Hematopoietic multipotent progenitor cell treated with erythropoietin and hydrocortisone succinate and interleukin-3 and kit ligand, for 4 days (in vitro differentiated cells): ENCODE data around the gene OR6S1.
"Not testable (repeated sequence)": the region's sequence is repeated elsewhere in the genome, so short reads cannot be mapped to it uniquely, and the experiment has no call there.

Experiments
- DNase-seq: peaks from one replicate; pipeline ENCODE4 v3.0.0-alpha.2; 2015

The OR6S1 gene

DNA sequence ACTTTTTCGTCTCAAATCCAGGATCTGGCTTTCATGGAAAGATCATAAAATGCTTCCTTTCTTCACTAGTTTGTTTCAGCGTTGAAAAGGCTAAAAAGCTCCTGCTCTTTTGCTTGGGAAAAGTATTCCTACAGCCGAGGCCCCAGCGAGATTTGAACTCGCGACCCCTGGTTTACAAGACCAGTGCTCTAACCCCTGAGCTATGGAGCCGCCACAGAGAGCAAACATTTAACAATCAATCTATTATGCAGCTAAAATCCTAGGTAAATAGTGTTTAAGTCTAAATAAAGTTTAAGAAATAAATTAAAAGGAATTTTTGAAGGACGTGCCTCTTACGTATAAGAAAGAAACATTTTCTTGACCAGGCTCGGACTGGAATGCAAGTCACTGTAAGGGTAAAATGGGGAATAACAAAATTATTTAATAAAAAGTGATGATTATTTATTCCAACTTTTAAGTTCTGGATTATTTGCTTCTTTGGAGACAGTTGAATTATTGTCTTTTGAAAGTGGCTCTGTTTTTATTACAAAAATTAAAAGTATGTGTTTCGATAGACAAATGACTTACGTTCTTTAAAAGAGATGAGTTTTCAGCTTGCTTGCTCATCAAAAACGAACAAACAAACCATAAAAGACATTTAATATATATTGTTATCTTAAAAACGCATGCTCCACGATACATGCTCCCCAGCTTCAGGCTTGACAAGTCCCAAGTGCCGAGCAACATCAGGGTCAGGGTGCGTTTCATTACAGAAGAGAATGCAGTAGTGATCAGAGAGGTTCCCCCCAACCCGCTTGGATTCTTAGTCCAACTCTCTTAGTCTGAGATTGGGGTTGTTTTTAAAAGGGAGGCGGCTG, 10.2 kb downstream of the OR6S1 start:
- peak; percentile 87 for DNase-seq

DNA sequence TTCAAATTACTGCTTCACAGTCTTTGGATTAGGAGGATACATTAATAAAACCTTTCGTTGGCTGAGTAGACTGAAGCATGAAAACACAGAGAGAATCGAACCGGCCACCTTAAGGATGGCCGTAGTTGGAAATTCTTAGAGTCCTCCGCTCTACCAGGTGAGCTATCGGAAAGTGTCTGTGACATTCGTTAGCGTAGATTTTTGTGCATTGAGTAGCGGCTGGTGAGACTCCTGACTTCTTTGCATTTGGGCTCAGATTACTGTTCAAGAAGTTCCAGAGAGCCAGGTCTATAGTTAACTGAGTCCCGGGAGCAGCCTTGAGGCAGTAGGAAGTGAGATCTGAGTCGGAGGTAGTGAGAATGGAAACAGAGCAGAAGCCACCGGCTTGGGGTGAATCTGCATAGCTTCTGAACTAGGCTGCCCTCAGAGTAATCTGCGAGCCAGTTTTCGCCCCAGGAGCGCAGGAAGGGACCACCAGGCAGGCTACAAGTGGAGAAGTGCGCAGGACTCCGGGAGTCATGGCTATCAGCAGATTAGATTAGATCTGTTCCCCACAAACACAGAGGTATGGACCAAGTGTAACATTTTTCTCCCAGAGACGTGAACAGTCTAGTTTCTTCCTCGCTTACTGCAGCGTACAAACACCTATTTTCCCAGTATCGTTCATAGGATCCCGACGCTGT, 11.0 kb downstream of the OR6S1 start:
- peak; percentile 81 for DNase-seq

- DNase-seq = no peak
These were observed 13.2 kb downstream of the OR6S1 start for GRCh38 chr14:20628063-20628854.

DNA sequence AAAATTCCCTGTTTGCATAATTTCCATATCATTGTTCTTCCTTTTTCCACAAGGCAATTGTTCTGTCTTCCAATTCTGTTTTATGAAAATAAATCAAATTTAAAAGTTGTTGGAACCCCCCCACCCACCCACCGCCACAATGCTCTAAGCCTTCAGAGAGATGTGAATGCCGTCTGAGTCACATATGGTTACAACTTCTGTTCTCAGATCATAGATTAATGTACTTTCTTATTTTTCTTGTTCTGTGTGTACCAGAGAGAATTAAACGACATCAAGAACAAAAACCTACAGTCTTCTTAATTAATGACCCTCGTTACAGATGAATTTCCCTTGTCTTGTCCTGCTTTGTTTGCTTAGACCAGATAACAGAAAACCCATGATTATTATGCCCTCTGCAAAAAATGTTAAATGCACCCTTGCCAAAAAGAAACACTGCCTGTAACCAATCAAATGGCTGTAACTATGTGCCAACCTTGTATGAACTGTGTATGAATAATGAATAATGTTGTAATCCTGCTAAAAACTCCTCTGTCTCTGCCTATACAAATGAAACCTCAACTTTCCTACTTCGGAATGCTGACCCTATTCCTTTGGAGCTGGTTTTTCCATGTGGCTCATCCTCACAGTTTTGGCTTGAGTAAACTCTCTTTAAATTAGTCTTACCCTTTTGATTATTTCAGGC, 14.0 kb downstream of the OR6S1 start:
- DNase-seq = no peak

- no peak for DNase-seq
These were observed 15.2 kb downstream of the OR6S1 start for GRCh38 chr14:20626274-20626673.

- DNase-seq = peak; percentile 94
These were observed 16.9 kb downstream of the OR6S1 start for GRCh38 chr14:20624495-20625070.

GRCh38 chr14:20623798-20624197, 17.7 kb downstream of the OR6S1 start:
- peak; percentile 66 for DNase-seq

DNA sequence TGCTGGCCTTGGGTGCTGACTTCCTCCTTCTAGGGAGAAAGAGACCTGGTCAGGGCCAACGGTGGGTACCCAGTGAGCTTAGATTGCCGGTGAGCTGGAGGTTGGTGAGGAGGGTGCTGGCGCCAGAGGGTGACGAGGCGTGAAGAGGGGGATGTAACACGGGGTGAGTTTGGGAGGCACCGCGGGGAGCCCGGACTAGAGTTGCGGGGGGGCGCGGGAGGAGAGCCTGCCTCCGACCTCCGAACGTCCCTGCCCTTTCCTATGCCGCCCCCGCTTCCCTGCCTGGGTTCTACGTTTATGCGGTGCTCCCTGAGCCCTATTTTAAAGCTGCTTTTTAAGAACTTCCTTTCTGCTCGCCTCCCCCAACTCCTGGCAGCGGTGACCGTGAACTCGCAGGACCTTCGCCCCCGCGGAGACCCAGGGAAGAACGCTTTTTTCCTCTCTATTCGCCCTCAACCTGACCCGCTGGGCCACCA, 18.6 kb downstream of the OR6S1 start:
- peak; percentile 37 for DNase-seq

DNA sequence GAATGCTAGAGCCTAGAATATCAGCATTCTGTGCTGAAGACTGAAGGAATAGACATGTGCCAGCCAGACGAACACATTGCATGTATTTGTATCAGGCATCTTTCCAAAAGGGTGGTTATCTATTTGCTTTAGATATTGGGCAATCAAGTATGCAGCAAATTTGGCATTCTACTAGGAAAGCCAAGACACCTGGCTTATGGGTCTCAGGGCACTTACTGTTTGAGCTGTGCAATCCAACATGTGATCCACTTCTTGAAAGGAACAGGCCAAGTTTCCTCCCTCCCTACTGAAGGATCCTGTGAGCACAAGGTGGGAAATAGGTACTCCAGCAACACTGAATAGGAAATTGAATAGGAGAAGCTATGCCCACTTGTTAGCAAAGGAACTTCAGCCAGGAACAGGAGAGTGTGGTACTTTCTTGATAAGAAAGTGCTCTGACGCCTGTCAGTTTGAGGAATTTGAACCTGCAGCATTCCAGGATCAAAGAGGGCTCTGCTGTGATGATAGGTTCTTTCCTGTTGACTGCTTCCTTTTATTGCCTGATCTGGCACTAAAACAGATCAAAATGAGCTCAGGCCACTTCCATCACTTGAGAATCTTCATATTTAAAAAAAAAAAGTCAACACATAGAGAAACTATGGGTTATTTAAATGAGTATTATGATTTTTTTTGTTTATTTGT, 20.6 kb downstream of the OR6S1 start:
- no peak for DNase-seq

DNA sequence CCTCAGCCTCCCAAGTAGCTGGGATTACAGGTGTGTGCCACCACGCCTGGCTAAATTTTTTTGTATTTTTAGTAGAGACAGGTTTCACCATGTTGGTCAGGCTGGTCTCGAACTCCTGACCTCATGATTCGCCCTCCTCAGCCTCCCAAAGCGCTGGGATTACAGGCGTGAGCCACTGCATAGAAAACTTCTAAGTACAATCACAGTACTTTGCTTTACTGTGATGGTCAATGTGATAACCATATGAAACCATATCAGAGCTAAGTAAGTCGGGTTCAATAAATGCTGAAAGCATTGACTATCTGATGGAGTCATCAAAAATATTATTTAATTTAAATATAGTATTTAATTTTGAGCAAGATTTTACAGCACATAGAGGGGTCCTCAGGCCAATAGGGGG, 21.8 kb downstream of the OR6S1 start:
- DNase-seq = not testable (repeated sequence)

GRCh38 chr14:20618271-20618749, 23.2 kb downstream of the OR6S1 start:
- DNase-seq = peak; percentile 58

DNA sequence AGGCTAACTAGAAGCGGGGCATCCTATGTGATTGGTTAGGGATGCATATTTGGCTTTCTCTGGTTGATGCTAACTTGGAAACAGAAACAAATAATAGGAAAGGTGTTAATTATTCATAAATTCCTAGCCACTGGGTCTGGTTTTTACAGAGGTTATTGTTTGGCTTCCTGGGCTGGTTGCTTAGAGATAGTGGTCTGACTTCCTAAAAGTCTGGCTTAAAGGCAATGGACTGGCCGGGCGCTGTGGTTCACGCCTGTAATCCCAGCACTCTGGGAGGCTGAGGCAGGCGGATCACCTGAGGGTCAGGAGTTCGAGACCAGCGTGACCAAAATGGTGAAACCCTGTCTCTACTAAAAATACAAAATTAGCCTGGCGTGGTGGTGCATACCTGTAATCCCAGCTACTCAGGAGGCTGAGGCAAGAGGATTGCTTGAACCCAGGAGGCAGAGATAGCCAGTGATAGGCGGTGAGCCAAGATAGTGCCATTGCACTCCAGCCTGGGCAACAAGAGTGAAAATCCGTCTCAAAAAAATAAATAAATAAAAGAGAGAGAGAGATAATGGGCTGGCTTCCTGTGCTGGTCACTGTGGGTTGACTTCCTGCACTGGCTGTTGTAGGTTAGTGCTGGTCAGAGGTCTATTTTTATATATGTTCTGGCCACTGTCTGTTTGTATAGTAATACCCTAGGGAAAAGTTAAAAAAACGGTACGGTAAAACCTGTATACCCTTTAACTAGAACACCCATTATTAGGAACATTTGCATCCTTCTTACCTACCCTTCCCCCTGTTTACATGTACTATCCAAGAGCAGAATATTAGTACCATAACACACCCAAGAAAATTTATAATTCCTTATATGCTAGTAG, 24.1 kb downstream of the OR6S1 start:
- peak; percentile 49 for DNase-seq

- no peak for DNase-seq
These were observed 25.5 kb downstream of the OR6S1 start for GRCh38 chr14:20615996-20616395.

DNA sequence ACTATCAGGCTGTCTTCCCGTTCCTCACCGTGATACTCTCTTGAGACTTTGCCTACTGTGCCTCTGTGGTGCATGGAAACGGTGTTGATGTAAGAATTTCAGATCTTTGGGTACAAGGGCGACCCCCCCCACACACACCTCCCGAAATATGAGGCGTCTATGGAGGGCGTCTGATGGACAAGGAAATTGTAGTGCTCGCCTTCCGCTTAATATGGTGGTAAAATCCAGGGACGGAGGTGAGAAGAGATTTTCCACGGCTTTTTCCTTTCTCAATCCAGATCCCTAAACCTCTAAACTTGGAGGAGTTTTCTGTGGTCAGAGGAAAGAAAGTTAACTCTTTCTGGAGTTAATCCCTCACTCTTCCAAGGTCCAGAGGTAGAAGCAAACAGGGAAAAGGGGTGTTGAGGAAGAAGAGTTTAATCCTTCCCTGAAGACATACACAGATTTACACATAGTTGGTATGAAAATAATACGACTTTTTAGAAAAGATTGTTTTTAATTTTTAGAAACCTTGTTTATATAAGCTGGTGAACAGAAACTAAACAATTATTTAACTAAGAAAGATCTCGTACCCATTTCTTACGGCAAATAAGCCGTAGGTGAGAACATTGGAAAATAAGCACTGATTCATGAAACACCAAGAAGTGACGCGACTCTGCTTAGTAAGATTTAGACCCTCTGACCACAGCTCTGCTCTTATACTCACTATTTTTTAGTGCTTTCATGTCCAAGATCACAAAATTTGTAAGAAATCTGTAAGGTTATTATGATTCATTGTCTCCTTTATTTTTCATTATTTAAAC, 27.3 kb downstream of the OR6S1 start:
- DNase-seq = no peak

GRCh38 chr14:20613094-20614037, 28.1 kb downstream of the OR6S1 start:
- peak; percentile 98 for DNase-seq

DNA sequence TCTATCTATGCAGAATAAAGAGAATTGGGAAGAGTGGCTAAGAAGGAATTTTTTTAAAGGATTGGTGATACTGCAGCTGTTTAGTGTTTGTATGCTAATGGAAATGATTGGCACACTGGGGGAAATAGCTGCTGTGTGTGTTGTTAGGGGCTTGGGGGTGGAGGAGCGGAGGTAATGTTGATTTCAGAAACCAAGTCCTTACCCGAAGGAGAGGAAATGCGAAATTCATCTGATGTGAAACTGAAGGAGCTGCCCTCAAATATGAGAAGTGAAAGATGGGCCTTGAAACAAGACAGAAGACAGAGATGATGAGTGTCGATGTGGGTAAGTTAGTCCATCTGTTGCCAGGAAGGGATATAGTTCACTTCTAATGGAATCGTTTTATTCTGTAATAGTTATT, 29.1 kb downstream of the OR6S1 start:
- DNase-seq = no peak

GRCh38 chr14:20611277-20611676, 30.2 kb downstream of the OR6S1 start:
- no peak for DNase-seq

- peak; percentile 91 for DNase-seq
These were observed 31.3 kb downstream of the OR6S1 start for GRCh38 chr14:20610002-20610765.
